LNCaP clone FGC (cell line): ENCODE measurements around the gene ADAMTS15.
"Not testable (repeated sequence)": the region's sequence is repeated elsewhere in the genome, so short reads cannot be mapped to it uniquely, and the experiment has no call there.

Source experiments
- DNase-seq: peaks from one replicate; pipeline ENCODE4 v3.0.0-alpha.2; 2011; ENCODE audit warnings: low read depth
- H3K4me3 ChIP-seq: 2 replicates; pipeline ENCODE4 v1.5.1; 2011; ENCODE audit warnings: mild to moderate bottlenecking, low read depth, low read length, control low read depth
- TF ChIP-seq, protein P1 (sequence below): IDR thresholded peaks from 2 replicates; pipeline ENCODE4 v1.5.1; 2012; ENCODE audit warnings: mild to moderate bottlenecking; ENCODE audit not compliant: control insufficient read depth, insufficient read depth; ENCODE audit errors: extremely low read depth

ADAMTS15 gene

GRCh38 chr11:130436171-130436570, 12.3 kb upstream of the ADAMTS15 start:
- H3K4me3 ChIP-seq: no peak overlapping the region
- DNase-seq: no peak
- TF ChIP-seq, protein P1, sequence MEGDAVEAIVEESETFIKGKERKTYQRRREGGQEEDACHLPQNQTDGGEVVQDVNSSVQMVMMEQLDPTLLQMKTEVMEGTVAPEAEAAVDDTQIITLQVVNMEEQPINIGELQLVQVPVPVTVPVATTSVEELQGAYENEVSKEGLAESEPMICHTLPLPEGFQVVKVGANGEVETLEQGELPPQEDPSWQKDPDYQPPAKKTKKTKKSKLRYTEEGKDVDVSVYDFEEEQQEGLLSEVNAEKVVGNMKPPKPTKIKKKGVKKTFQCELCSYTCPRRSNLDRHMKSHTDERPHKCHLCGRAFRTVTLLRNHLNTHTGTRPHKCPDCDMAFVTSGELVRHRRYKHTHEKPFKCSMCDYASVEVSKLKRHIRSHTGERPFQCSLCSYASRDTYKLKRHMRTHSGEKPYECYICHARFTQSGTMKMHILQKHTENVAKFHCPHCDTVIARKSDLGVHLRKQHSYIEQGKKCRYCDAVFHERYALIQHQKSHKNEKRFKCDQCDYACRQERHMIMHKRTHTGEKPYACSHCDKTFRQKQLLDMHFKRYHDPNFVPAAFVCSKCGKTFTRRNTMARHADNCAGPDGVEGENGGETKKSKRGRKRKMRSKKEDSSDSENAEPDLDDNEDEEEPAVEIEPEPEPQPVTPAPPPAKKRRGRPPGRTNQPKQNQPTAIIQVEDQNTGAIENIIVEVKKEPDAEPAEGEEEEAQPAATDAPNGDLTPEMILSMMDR: no peak

DNA sequence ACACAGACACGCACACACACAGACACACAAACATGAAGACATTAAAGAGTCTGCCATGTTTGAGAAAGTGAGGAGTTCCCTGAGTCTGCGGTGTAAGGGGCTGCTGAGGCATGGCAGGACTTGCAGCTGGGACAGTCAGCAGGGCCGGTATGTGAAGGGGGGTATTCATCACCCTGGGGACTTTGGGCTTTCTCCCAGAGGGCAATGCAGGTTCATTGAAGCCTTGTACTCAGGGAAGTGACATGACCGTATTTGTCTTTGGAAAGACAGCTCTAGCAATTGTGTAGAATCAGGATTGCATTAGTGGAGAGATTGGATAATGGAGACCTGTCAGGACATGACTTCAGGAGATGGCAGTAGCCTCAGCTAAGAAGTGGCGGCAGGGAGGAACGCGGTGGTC, 10.6 kb upstream of the ADAMTS15 start:
- H3K4me3 ChIP-seq: no peak overlapping the region
- DNase-seq: no peak
- TF ChIP-seq, protein P1: no peak

- not testable (repeated sequence) for H3K4me3 ChIP-seq, DNase-seq
These were observed 9.9 kb upstream of the ADAMTS15 start for GRCh38 chr11:130438401-130439159.

DNA sequence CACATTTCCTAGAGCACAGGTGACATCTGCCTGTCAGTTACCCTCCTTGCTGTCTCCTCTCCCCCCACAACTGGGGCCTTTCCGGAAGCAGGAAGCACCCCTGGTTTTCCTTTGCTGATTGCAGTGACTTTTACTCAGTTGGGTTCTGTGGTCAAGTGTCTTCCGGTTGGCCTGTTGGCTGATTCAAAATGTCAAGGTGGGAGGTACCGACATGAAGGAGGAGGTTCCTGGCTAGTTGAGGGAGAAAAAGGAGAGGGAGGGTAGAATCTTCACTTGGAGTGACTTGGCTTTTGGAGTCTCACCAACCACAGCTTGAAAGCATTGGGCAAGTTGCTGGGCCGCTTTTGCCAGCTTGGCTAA, 9.3 kb upstream of the ADAMTS15 start:
- TF ChIP-seq, protein P1: no peak
- no peak for DNase-seq
- H3K4me3 ChIP-seq: no peak overlapping the region

GRCh38 chr11:130439876-130440275, 8.6 kb upstream of the ADAMTS15 start:
- DNase-seq: no peak
- no peak overlapping the region for H3K4me3 ChIP-seq
- TF ChIP-seq, protein P1: no peak

DNA sequence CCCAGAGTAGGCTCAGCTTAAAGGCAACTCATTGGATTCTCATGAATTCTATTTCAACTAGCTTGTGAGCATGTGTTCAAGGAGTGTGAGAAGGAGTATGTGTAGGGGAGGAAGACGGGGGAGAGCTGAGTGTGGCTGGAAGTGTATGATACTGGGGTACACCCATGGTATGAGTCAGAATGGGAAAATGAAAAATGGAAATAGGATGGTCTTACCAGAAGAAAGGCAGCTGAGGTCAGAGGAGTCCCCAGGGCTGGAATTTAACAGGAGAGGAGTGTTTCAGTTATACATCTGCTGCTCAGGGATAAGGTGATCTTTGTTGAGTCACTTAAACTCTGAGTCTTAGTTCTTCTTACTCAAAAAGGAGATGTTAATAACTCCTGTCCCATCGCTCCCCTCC, 6.7 kb upstream of the ADAMTS15 start:
- H3K4me3 ChIP-seq: no peak overlapping the region
- DNase-seq: no peak
- TF ChIP-seq, protein P1: no peak

DNA sequence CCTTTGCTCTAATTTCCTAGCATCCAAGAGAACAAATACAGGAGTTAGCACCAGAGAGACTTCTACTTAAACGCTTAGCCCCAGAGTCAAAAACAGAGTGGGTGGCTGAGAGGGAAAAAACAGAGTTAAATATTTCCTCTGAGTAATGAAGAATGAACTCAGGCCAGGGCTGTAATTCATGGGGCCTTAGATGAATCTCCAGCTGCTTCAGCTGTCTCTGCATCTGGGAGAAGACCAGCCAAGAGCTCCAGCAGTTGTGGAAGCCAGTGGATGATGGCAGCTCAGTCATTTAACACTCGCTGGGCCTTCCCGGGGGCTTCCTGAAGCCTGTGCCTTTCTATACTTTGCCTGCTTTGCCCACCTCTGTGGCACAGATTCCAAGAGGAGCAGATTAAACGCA, 5.7 kb upstream of the ADAMTS15 start:
- DNase-seq: no peak
- TF ChIP-seq, protein P1: no peak
- no peak overlapping the region for H3K4me3 ChIP-seq

- TF ChIP-seq, protein P1: no peak
- DNase-seq: no peak
- H3K4me3 ChIP-seq: no peak overlapping the region
These were observed 2.7 kb upstream of the ADAMTS15 start for GRCh38 chr11:130445788-130446187.
